H1 (cell line): ENCODE results near the gene EML4. TPM values are rescaled to one million over a fixed set of nuclear protein-coding genes. Genes with fewer than 3 reads are reported as not detected.

ENCODE experiments used
- CTCF ChIA-PET: fragments of 300-600 bp; sonication (Branson Sonifier 250); formaldehyde crosslinking; loops from one replicate; lab custom pipeline; 2021; ENCODE audit not compliant: partially characterized antibody; lab: Charles Lee
- POLR2A ChIA-PET: fragments of 300-600 bp; sonication (Branson Sonifier 250); formaldehyde crosslinking; loops from one replicate; lab custom pipeline; 2021; ENCODE audit warnings: inconsistent platforms; ENCODE audit not compliant: partially characterized antibody; lab: Charles Lee
- DNase-seq, 2 experiments: peaks; one replicate each; pipeline versions ENCODE4 v3.0.0 to v3.0.0-alpha.2; 2010 to 2022; ENCODE audit warnings: low spot score in 2 of 2, low read depth in 1 of 2, mixed read lengths in 1 of 2
- FAIRE-seq: peaks from 2 replicates; lab custom pipeline; 2011; peaks lifted over from hg19 to GRCh38; lab: Jason Lieb, UNC
- H2AFZ ChIP-seq: 2 replicates; pipeline ENCODE4 v1.8.1; 2012; ENCODE audit warnings: low read length, inconsistent platforms
- H2AK5ac ChIP-seq: 2 replicates; pipeline ENCODE4 v1.6.1; 2013; ENCODE audit warnings: low read depth, low read length
- H2BK120ac ChIP-seq: replicated peaks from 2 replicates; pipeline ENCODE3; 2013; ENCODE audit warnings: low read depth, low read length, inconsistent platforms
- H2BK12ac ChIP-seq: 2 replicates; pipeline ENCODE4 v1.6.1; 2013; ENCODE audit warnings: low read depth, low read length
- H2BK15ac ChIP-seq: 2 replicates; pipeline ENCODE4 v1.6.1; 2013; ENCODE audit warnings: low read length
- H2BK20ac ChIP-seq: 2 replicates; pipeline ENCODE4 v1.6.1; 2013; ENCODE audit warnings: low read length
- H2BK5ac ChIP-seq: 2 replicates; pipeline ENCODE4 v1.6.1; 2013; ENCODE audit warnings: low read depth, low read length
- H3K14ac ChIP-seq: 2 replicates; pipeline ENCODE4 v1.6.1; 2013; ENCODE audit warnings: inconsistent platforms; ENCODE audit not compliant: insufficient read length
- H3K18ac ChIP-seq: 2 replicates; pipeline ENCODE4 v1.6.1; 2013; ENCODE audit warnings: low read length; ENCODE audit errors: extremely low read depth
- H3K23ac ChIP-seq: 2 replicates; pipeline ENCODE4 v1.6.1; 2013; ENCODE audit warnings: inconsistent platforms; ENCODE audit not compliant: insufficient read length
- H3K23me2 ChIP-seq: 2 replicates; pipeline ENCODE4 v1.6.1; 2013; ENCODE audit warnings: low read depth, low read length
- H3K27ac ChIP-seq: 2 replicates; pipeline ENCODE4 v1.6.1; 2011; ENCODE audit warnings: low read depth, low read length, inconsistent platforms
- H3K27me3 ChIP-seq, 4 experiments: replicated peaks in 1 of 4; 1 replicate in 1 of 4; 2 replicates in 3 of 4; pipeline versions ENCODE4 v1.6.1 to v1.8.1; 2011 to 2013; ENCODE audit warnings: low read length in 3 of 4, mild to moderate bottlenecking in 3 of 4, inconsistent platforms in 2 of 4, mixed read lengths in 2 of 4, moderate library complexity in 1 of 4; ENCODE audit not compliant: control insufficient read depth in 3 of 4, insufficient read depth in 3 of 4; ENCODE audit errors: extremely low read depth in 1 of 4
- H3K36me3 ChIP-seq, 4 experiments: 2 replicates each; pipeline versions ENCODE4 v1.6.1 to v1.8.1; 2011 to 2013; ENCODE audit warnings: mild to moderate bottlenecking in 4 of 4, low read length in 3 of 4, moderate library complexity in 2 of 4, control low read depth in 1 of 4, inconsistent platforms in 1 of 4; ENCODE audit not compliant: insufficient read depth in 4 of 4, control insufficient read depth in 2 of 4
- H3K4ac ChIP-seq: replicated peaks from 2 replicates; pipeline ENCODE3; 2013; ENCODE audit warnings: low read length, low read depth, mixed read lengths, inconsistent platforms; ENCODE audit not compliant: insufficient read length
- H3K4me1 ChIP-seq, 4 experiments: replicated peaks in 1 of 4; 1 replicate in 1 of 4; 2 replicates in 3 of 4; pipeline versions ENCODE4 v1.6.1 to v1.8.1; 2011 to 2013; ENCODE audit warnings: low read length in 3 of 4, inconsistent platforms in 2 of 4, mixed read lengths in 1 of 4; ENCODE audit not compliant: insufficient read depth in 4 of 4, control insufficient read depth in 3 of 4
- H3K4me2 ChIP-seq, 2 experiments: 2 replicates each; pipeline versions ENCODE4 v1.6.1 to v1.8.1; 2011 to 2013; ENCODE audit warnings: low read depth in 2 of 2, low read length in 2 of 2, control low read depth in 1 of 2, inconsistent platforms in 1 of 2, mild to moderate bottlenecking in 1 of 2; ENCODE audit not compliant: insufficient read depth in 1 of 2
- H3K4me3 ChIP-seq, 4 experiments: fragments of 200-600, 300-600 bp in 1 of 4; sonication (generic), shearing (Covaris generic), sonication (Bioruptor Twin) in 1 of 4; 2 replicates each; pipeline versions ENCODE4 v1.5.1 to v1.8.1; 2011 to 2016; ENCODE audit warnings: low read length in 4 of 4, low read depth in 3 of 4, control low read depth in 2 of 4, inconsistent platforms in 2 of 4, mild to moderate bottlenecking in 2 of 4, mixed read lengths in 1 of 4, moderate library complexity in 1 of 4; ENCODE audit not compliant: insufficient read depth in 2 of 4; ENCODE audit errors: extremely low read depth in 1 of 4
- H3K56ac ChIP-seq: replicated peaks from 2 replicates; pipeline ENCODE3; 2013; ENCODE audit warnings: low read depth, mild to moderate bottlenecking, mixed read lengths, low read length, inconsistent platforms; ENCODE audit not compliant: insufficient read length
- H3K79me1 ChIP-seq: 2 replicates; pipeline ENCODE4 v1.6.1; 2013; ENCODE audit warnings: low read depth, low read length, control low read depth
- H3K79me2 ChIP-seq, 2 experiments: 2 replicates each; pipeline versions ENCODE4 v1.6.1 to v1.8.1; 2012 to 2013; ENCODE audit warnings: low read length in 2 of 2, mild to moderate bottlenecking in 2 of 2, inconsistent platforms in 1 of 2; ENCODE audit not compliant: insufficient read depth in 2 of 2, control insufficient read depth in 1 of 2
- H3K9ac ChIP-seq, 4 experiments: replicated peaks in 1 of 4; 1 replicate in 1 of 4; 2 replicates in 3 of 4; pipeline versions ENCODE4 v1.6.1 to v1.8.1; 2011 to 2013; ENCODE audit warnings: low read depth in 3 of 4, low read length in 3 of 4, control low read depth in 2 of 4, mild to moderate bottlenecking in 2 of 4, moderate library complexity in 2 of 4, inconsistent platforms in 1 of 4; ENCODE audit errors: extremely low read depth in 1 of 4
- H3K9me3 ChIP-seq, 2 experiments: 2 replicates each; pipeline versions ENCODE4 v1.6.1 to v1.8.1; 2012 to 2013; ENCODE audit warnings: mild to moderate bottlenecking in 2 of 2, moderate library complexity in 2 of 2, control low read depth in 1 of 2, inconsistent platforms in 1 of 2, low read depth in 1 of 2, low read length in 1 of 2, mixed read lengths in 1 of 2; ENCODE audit not compliant: insufficient read depth in 2 of 2
- H4K20me1 ChIP-seq, 2 experiments: replicated peaks in 1 of 2; 2 replicates each; pipeline versions ENCODE3 to v1.8.1; 2011 to 2013; ENCODE audit warnings: inconsistent platforms in 2 of 2, low read length in 2 of 2, mild to moderate bottlenecking in 1 of 2; ENCODE audit not compliant: insufficient read depth in 2 of 2, control insufficient read depth in 1 of 2
- H4K5ac ChIP-seq: 2 replicates; pipeline ENCODE4 v1.6.1; 2013; ENCODE audit warnings: low read length, low read depth, mixed read lengths, inconsistent platforms; ENCODE audit not compliant: insufficient read length
- H4K8ac ChIP-seq: 2 replicates; pipeline ENCODE4 v1.8.0; 2013; ENCODE audit warnings: mild to moderate bottlenecking, moderate library complexity, low read length, inconsistent platforms; ENCODE audit not compliant: insufficient read depth; ENCODE audit errors: extremely low read depth
- H4K91ac ChIP-seq: replicated peaks from 2 replicates; pipeline ENCODE3; 2013; ENCODE audit warnings: low read length, mixed read lengths, inconsistent platforms; ENCODE audit not compliant: insufficient read length
- CBX8 ChIP-seq: fragments of 300-800, 300-1000 bp; sonication (generic); IDR thresholded peaks from 2 replicates; pipeline ENCODE4 v1.7.1; 2016; ENCODE audit warnings: low read depth, low read length, borderline replicate concordance
- EGR1 ChIP-seq: IDR thresholded peaks from 2 replicates; pipeline ENCODE4 v1.6.1; 2011; ENCODE audit warnings: low read depth, low read length, borderline replicate concordance
- FOSL1 ChIP-seq: IDR thresholded peaks from 2 replicates; pipeline ENCODE4 v1.6.1; 2011; ENCODE audit warnings: mild to moderate bottlenecking, low read depth, low read length, moderate library complexity; ENCODE audit not compliant: insufficient read depth
- HDAC6 ChIP-seq: IDR thresholded peaks from one replicate; pipeline ENCODE4 v1.7.1; 2012; ENCODE audit warnings: low read depth, mild to moderate bottlenecking, inconsistent platforms, low read length, moderate library complexity
- JUN ChIP-seq: IDR thresholded peaks from 2 replicates; pipeline ENCODE4 v1.6.1; 2011; ENCODE audit warnings: low read depth, mild to moderate bottlenecking, improper control_type of control experiment, low read length
- JUND ChIP-seq: IDR thresholded peaks from 2 replicates; pipeline ENCODE4 v1.6.1; 2011; ENCODE audit warnings: mild to moderate bottlenecking, improper control_type of control experiment, low read length
- MAFK ChIP-seq: IDR thresholded peaks from 2 replicates; pipeline ENCODE4 v1.6.1; 2012; ENCODE audit warnings: low read depth, mild to moderate bottlenecking, improper control_type of control experiment, low read length
- NANOG ChIP-seq: IDR thresholded peaks from 2 replicates; pipeline ENCODE4 v1.6.1; 2011; ENCODE audit warnings: low read length, low read depth, mild to moderate bottlenecking, inconsistent platforms; ENCODE audit not compliant: insufficient read depth, poor library complexity, severe bottlenecking
- NRF1 ChIP-seq: IDR thresholded peaks from 2 replicates; pipeline ENCODE4 v1.6.1; 2011; ENCODE audit warnings: mild to moderate bottlenecking, low read depth, low read length, improper control_type of control experiment
- RBBP5 ChIP-seq: IDR thresholded peaks from 2 replicates; pipeline ENCODE4 v1.7.1; 2012; ENCODE audit warnings: low read depth, mild to moderate bottlenecking, inconsistent platforms, low read length, moderate library complexity, borderline replicate concordance
- SUZ12 ChIP-seq: fragments of 200-600 bp; sonication (generic); IDR thresholded peaks from 2 replicates; pipeline ENCODE4 v1.6.1; 2012; ENCODE audit warnings: mild to moderate bottlenecking, inconsistent platforms, low read length, moderate library complexity, mixed read lengths
- ZNF274 ChIP-seq: IDR thresholded peaks from 2 replicates; pipeline ENCODE4 v1.7.0; 2012; ENCODE audit warnings: low read length, borderline replicate concordance; ENCODE audit errors: extremely low read depth
- WGBS, 2 experiments: shearing (Covaris generic) in 1 of 2; methylation state at CpG; one replicate each; pipeline versions ENCODE4 v1.1.6 to v1.1.7; 2013 to 2015; ENCODE audit warnings: low lambda C conversion rate in 2 of 2, mixed read lengths in 2 of 2, inconsistent platforms in 1 of 2, low coverage in 1 of 2, missing lambda C conversion rate in 1 of 2; ENCODE audit not compliant: insufficient replicate concordance in 2 of 2, insufficient coverage in 1 of 2, insufficient read length in 1 of 2; ENCODE audit errors: extremely low coverage in 1 of 2, missing lambda C conversion rate in 1 of 2; 5-methylcytosine and 5-hydroxymethylcytosine counted together
- polyA plus RNA-seq, 7 experiments: library from polyadenylated mRNA; depleted of rRNA in 3 of 7; stranded (reverse) in 5 of 7; unstranded in 2 of 7; fragments of >200 nt in 5 of 7; fragments of 200-250 nt in 2 of 7; gene quantifications; 1 replicate in 5 of 7; 2 replicates in 1 of 7; 4 replicates in 1 of 7; pipeline versions ENCODE4 v1.2.1 to v1.2.3, GENCODE V29; 2011 to 2013; ENCODE audit warnings: missing spikeins in 2 of 7, mixed read lengths in 2 of 7
- total RNA-seq: library from RNA; stranded (reverse); fragmentation: NEBNext Ultra II Directional; extraction: Animal tissue kit (Norgen Biotek cat#: 25700); gene quantifications from 2 replicates; pipeline ENCODE4 v1.2.1, GENCODE V29; 2021
- TF ChIP-seq, protein P1 (sequence below): IDR thresholded peaks from 2 replicates; pipeline ENCODE4 v1.6.1; 2012; ENCODE audit warnings: inconsistent platforms
- TF ChIP-seq, protein P2 (sequence below): IDR thresholded peaks from 2 replicates; pipeline ENCODE4 v1.6.1; 2011; ENCODE audit warnings: low read depth, mild to moderate bottlenecking, low read length; ENCODE audit not compliant: insufficient read depth

EML4 gene
- total and polyA plus RNA-seq, 2 of the 8 experiments (the other 6 are each of a cell fraction or from before 2014, with no cell fraction given): 50.1 to 104 TPM

DNA sequence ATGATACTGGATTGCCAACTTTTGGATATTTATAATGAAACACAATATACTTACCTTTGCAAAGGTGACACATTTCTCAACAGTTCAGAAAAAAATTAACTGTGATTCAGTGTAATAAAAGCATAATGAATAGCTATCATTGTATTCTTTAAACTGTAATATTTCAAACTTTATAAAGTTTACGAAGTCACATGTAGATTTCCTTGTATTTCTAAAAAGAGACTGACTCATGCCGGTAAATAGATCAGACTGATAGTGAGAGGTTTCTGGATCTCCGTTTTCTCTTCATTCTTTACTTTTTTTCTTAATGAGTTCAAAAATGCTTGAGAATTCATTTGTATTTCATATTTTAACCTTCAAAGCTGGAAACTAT, 70.1 kb downstream of the EML4 start:
- H3K4me1 ChIP-seq: peaks cover 0 to under 1% (median under 1%) of the 10 kb centered on the region in 4 experiments; a peak in 2 of 7 replicates
- POLR2A ChIA-PET: no interaction called here
- no peak overlapping the region for H2BK120ac ChIP-seq
- H3K4me3 ChIP-seq: no peak overlapping the region
- H4K5ac ChIP-seq: no peak overlapping the region
- peaks cover 0 to 2% of the 10 kb centered on the region in 2 experiments for H4K20me1 ChIP-seq
- no peak overlapping the region for H2BK12ac ChIP-seq
- H3K9me3 ChIP-seq: no peaks in the 10 kb centered on the region
- H2BK5ac ChIP-seq: no peak overlapping the region
- no peak overlapping the region for H3K9ac ChIP-seq
- H3K79me2 ChIP-seq: peaks cover 0 to 78% of the 10 kb centered on the region in 2 experiments; a peak in 2 of 4 replicates
- H2AFZ ChIP-seq: no peak overlapping the region
- peaks cover 3% of the 10 kb centered on the region; the same call in 1 of the 2 replicates for H3K79me1 ChIP-seq
- H3K14ac ChIP-seq: no peak overlapping the region
- no peak overlapping the region for H2AK5ac ChIP-seq
- no peak for DNase-seq
- 91% methylated on average over 3 of the region's 3 CpGs; no CpG with 5 or more reads in 1 of the 2 experiments for WGBS, 2 experiments
- no peak overlapping the region for H3K4ac ChIP-seq
- H3K56ac ChIP-seq: no peak overlapping the region
- no peaks in the 10 kb centered on the region for H3K36me3 ChIP-seq
- no peaks in the 10 kb centered on the region for H3K23me2 ChIP-seq
- H3K27ac ChIP-seq: no peak overlapping the region
- H3K27me3 ChIP-seq: no peaks in the 10 kb centered on the region
- FAIRE-seq: no peak
- H4K91ac ChIP-seq: no peak overlapping the region
- CTCF ChIA-PET: interaction anchor here (0.6 to 8.0 kb wide), 17 partner anchors 8 to 545 kb away, joined by 3 to 96 read pairs (median 5); no protein-coding TSS in a partner anchor
- no peak overlapping the region for H2BK20ac ChIP-seq
- no peak overlapping the region for H2BK15ac ChIP-seq
- H4K8ac ChIP-seq: no peak overlapping the region
- H3K4me2 ChIP-seq: no peak overlapping the region
- H3K18ac ChIP-seq: no peak overlapping the region
- H3K23ac ChIP-seq: no peak overlapping the region
- TF ChIP-seq MAFK (no peak), JUN (no peak), HDAC6 (no peak), JUND (no peak), RBBP5 (no peak), SUZ12 (no peak), ZNF274 (no peak), FOSL1 (no peak), NANOG (no peak), EGR1 (no peak), CBX8 (no peak), NRF1 (no peak)
- TF ChIP-seq, protein P1, sequence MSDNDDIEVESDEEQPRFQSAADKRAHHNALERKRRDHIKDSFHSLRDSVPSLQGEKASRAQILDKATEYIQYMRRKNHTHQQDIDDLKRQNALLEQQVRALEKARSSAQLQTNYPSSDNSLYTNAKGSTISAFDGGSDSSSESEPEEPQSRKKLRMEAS: no peak
- TF ChIP-seq, protein P2, sequence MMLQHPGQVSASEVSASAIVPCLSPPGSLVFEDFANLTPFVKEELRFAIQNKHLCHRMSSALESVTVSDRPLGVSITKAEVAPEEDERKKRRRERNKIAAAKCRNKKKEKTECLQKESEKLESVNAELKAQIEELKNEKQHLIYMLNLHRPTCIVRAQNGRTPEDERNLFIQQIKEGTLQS: no peak
